GM12878 (cell line): ENCODE measurements around the gene FIG4. TPM values are rescaled to one million over a fixed set of nuclear protein-coding genes. Genes with fewer than 3 reads are reported as not detected.

Experiments
- ATF7 ChIP-seq: fragments of 450-650 bp; IDR thresholded peaks from 2 replicates; pipeline ENCODE4 v1.6.1; 2016; ENCODE audit warnings: low read depth, mild to moderate bottlenecking
- BRCA1 ChIP-seq: IDR thresholded peaks from 2 replicates; pipeline ENCODE4 v1.6.1; 2011; ENCODE audit warnings: low read depth, low read length, improper control_type of control experiment
- ELK1 ChIP-seq: IDR thresholded peaks from 2 replicates; pipeline ENCODE4 v1.6.1; 2012; ENCODE audit warnings: low read depth, low read length, improper control_type of control experiment
- EP300 ChIP-seq, 2 experiments: fragments of 150-350 bp in 1 of 2; IDR thresholded peaks; 2 replicates each; pipeline ENCODE4 v1.6.1; 2011 to 2012; ENCODE audit warnings: low read depth in 2 of 2, low read length in 2 of 2, borderline replicate concordance in 1 of 2, improper control_type of control experiment in 1 of 2, inconsistent platforms in 1 of 2; ENCODE audit not compliant: control insufficient read depth in 1 of 2
- FOXK2 ChIP-seq: fragments of 450-650 bp; IDR thresholded peaks from 2 replicates; pipeline ENCODE4 v1.6.1; 2017; ENCODE audit warnings: mild to moderate bottlenecking, moderate library complexity
- HDAC2 ChIP-seq: fragments of 200-600 bp; sonication (generic); IDR thresholded peaks from 2 replicates; pipeline ENCODE4 v1.6.1; 2017
- IRF4 ChIP-seq: IDR thresholded peaks from 2 replicates; pipeline ENCODE4 v1.6.1; 2011; ENCODE audit warnings: low read depth, low read length
- MYB ChIP-seq: fragments of 150-350 bp; IDR thresholded peaks from 2 replicates; pipeline ENCODE4 v1.6.1; 2014; ENCODE audit warnings: mild to moderate bottlenecking, low read depth, low read length, borderline replicate concordance
- MYC ChIP-seq: IDR thresholded peaks from 2 replicates; pipeline ENCODE4 v1.6.1; 2011; ENCODE audit warnings: mild to moderate bottlenecking, low read length, moderate library complexity, inconsistent platforms; ENCODE audit not compliant: insufficient read depth, insufficient replicate concordance, insufficient read length, severe bottlenecking
- NBN ChIP-seq: fragments of 450-650 bp; IDR thresholded peaks from 2 replicates; pipeline ENCODE4 v1.6.1; 2016
- NR2C2 ChIP-seq: IDR thresholded peaks from 2 replicates; pipeline ENCODE4 v1.6.1; 2011; ENCODE audit warnings: borderline replicate concordance, low read depth; ENCODE audit not compliant: control insufficient read depth, insufficient read length
- PAX5 ChIP-seq: IDR thresholded peaks from 2 replicates; pipeline ENCODE4 v1.6.1; 2011; ENCODE audit warnings: low read depth, low read length, borderline replicate concordance
- RAD51 ChIP-seq: fragments of 450-650 bp; IDR thresholded peaks from 2 replicates; pipeline ENCODE4 v1.6.1; 2016; ENCODE audit warnings: moderate library complexity, mild to moderate bottlenecking, inconsistent platforms
- REST ChIP-seq: IDR thresholded peaks from 2 replicates; pipeline ENCODE4 v1.6.1; 2012; ENCODE audit warnings: mild to moderate bottlenecking, low read depth, low read length
- SMAD1 ChIP-seq: fragments of 450-650 bp; IDR thresholded peaks from 2 replicates; pipeline ENCODE4 v1.6.1; 2018; ENCODE audit warnings: mild to moderate bottlenecking, low read depth; ENCODE audit not compliant: partially characterized antibody
- TCF12 ChIP-seq: IDR thresholded peaks from 2 replicates; pipeline ENCODE4 v1.6.1; 2011; ENCODE audit warnings: low read depth, mild to moderate bottlenecking, low read length
- YY1 ChIP-seq: IDR thresholded peaks from 2 replicates; pipeline ENCODE4 v1.6.1; 2011; ENCODE audit warnings: low read depth, mild to moderate bottlenecking, low read length
- polyA plus RNA-seq, 11 experiments: library from polyadenylated mRNA; depleted of rRNA in 4 of 11; unstranded in 6 of 11; stranded (reverse) in 5 of 11; fragments of >200 nt; fragmentation: Nextera tagmentation in 4 of 11; fragmentation: Illumina TruSeq in 1 of 11; extraction: Ambion mirVana in 4 of 11; extraction: Trizol in 1 of 11; gene quantifications; 1 replicate in 1 of 11; 2 replicates in 10 of 11; pipeline versions ENCODE4 v1.2.1 to v1.2.3, GENCODE V29; 2011 to 2016; ENCODE audit warnings: inconsistent platforms in 2 of 11, missing spikeins in 2 of 11, low read depth in 1 of 11
- total RNA-seq, 4 experiments: library from RNA; depleted of rRNA in 3 of 4; stranded (reverse); fragments of >200 nt in 3 of 4; fragmentation: Illumina TruSeq in 1 of 4; extraction: Trizol in 1 of 4; gene quantifications; 2 replicates each; pipeline versions ENCODE4 v1.2.1 to v1.2.3, GENCODE V29; 2013 to 2021

The FIG4 gene
- total and polyA plus RNA-seq, 10 of the 15 experiments (the other 5 are each of a cell fraction or from before 2014, with no cell fraction given), result 3.8 to 23.2 (median 11.8) TPM

- peak; percentile 10; the same call in 1 of the 2 replicates for TF ChIP-seq RAD51
- no peak for TF ChIP-seq FOXK2
- 0 out of 4 replicates have a peak, but pooled peaks of 1 of the 2 experiments have one; percentile 37 for TF ChIP-seq EP300 (IDR thresholded peaks at IDR 0.05; ENCODE audit: borderline replicate concordance in 1 of 2, control insufficient read depth in 1 of 2, low read depth in 2 of 2, low read length in 2 of 2)
- TF ChIP-seq MYB, result no peak
- no peak for TF ChIP-seq PAX5
- TF ChIP-seq BRCA1, result no peak
- no peak for TF ChIP-seq ATF7
- TF ChIP-seq ELK1, result no peak
- TF ChIP-seq TCF12, result no peak
- peak; percentile 70; the same call in 1 of the 2 replicates for TF ChIP-seq IRF4
- TF ChIP-seq REST, result no peak
- TF ChIP-seq NBN, result no peak
- TF ChIP-seq HDAC2, result no peak
- TF ChIP-seq NR2C2, result no peak
- TF ChIP-seq YY1, result no peak
- TF ChIP-seq SMAD1, result no peak
- no peak for TF ChIP-seq MYC
These were observed 2.0 kb downstream of the FIG4 start (continued) for GRCh38 chr6:109693111-109693510.
